NCI-H2081 (cell line): ENCODE measurements around the gene C2CD2.
"Not testable (repeated sequence)": the region's sequence is repeated elsewhere in the genome, so short reads cannot be mapped to it uniquely, and the experiment has no call there.

Experiments
- DNase-seq, 2 experiments: peaks; one replicate each; lab custom pipeline; 2025; lab: John Stamatoyannopoulos, UW

Gene C2CD2

DNA sequence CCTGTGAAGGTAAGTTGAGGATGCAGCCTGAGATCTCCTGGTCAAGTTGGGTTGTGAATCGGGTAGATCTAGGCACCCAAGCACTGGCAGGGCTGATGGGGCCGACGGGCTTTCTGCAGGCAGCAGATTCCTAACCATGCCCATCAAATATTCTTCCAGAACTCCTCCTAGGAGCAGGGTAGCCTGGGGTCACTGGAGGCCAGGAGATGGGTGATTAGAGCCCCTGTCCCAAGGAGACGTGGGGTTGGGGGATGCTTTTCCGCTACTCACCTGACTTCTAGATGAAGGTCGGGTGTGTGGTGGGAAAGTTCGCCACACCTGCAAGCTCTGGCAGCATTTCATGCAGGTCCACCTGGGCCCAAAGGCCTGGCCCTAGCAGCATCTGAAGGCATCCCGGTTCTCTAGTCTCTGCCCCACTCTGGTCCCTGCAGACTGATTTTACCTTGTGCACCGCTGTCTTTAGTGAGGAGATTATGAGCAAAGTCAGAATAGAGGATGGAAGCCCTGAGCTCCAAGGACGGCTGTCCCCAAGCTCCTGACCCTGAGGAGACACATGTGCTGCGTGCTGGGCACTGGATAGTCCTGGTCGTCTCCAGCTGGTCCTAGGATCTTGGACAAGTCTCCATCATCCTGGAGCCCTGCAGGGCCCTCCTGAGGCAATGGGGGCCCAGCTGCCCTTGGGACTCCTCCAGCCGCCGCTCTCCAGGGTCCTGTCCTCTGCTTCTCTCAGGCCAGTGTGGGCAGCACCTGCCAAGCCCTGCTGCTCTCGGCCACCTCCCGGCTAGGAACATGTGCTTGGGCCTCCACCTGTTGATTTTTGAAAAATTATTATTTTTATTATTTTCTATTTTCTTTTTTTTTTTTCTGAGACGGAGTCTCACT, 21.8 kb upstream of the C2CD2 start:
- DNase-seq = no peak

DNA sequence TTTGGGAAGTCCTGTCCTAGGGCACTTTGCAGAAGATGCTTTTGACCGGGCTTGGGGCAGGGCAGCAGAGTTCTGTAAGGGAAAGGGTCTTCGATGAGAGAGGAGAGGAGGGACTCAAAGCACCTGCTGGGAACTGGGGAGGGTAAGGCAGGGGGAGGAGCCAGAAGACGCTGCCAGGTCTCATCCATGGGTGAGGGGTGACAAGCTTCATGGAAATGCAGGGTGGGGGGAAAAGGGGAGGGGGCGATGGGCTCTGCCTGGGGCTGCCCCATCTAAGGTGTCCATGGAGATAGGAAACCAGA, 20.9 kb upstream of the C2CD2 start:
- no peak for DNase-seq

DNA sequence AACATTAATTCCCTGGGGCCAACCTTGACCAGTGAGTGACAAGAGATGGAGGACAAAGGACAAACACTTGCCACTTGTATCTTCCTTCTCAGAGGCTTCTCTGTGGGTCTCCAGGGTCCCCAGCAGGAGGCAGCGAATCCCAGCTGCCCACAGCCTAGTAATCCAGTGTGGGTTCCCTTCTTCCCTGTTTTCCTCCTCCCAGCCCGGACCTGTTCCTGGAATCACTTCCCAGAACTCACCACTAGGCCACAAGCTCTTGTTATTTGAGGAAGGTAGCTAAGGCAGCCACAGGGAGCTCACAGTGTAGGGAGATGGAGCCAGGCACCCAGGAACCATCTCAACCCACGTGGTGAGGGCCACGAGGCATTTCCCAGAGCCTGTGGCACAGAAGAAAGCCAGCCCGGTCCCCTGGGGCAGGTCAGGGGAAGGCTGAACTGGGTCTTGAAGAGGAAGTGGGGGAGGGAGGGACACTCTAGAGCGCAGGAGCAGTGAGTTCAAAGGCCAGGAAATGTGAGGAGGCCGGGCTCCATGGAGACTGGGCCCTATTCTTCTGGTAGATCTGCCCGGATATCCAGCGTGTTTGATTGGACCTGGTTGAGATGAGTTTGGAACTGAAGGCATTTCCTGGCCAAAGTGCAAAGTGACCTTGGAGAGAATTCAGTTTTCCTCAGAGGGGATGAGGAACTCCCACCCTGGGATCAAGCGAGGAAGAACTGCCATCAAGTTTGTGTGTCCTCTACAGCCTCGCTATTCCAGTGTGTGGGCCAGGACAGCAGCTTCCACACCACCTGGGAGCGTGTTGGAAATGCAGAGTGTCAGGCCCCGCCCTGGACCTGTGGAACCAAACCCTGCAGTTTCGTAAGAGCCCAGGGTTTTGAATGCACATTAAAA, 20.3 kb upstream of the C2CD2 start:
- no peak for DNase-seq

DNA sequence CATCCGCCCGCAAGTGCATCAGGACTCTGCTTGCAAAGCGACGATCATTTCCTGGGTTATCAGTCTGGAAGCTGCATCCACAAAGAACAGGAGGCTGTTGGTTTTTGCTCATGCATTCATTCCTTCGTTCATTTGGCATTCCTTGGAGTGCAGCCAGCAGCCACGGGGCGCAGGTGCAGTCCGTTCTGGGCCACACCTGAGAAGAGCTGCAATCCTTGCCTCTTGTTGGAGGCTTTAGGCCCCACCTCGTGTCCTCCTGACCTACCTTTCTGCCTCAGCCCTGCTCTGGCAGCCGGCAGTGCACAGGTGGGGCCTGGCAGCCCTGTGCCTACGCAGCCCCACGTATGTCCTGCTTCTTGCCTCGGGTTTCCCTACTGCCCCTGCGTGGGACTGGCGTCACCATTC, 19.6 kb upstream of the C2CD2 start:
- no peak for DNase-seq

DNA sequence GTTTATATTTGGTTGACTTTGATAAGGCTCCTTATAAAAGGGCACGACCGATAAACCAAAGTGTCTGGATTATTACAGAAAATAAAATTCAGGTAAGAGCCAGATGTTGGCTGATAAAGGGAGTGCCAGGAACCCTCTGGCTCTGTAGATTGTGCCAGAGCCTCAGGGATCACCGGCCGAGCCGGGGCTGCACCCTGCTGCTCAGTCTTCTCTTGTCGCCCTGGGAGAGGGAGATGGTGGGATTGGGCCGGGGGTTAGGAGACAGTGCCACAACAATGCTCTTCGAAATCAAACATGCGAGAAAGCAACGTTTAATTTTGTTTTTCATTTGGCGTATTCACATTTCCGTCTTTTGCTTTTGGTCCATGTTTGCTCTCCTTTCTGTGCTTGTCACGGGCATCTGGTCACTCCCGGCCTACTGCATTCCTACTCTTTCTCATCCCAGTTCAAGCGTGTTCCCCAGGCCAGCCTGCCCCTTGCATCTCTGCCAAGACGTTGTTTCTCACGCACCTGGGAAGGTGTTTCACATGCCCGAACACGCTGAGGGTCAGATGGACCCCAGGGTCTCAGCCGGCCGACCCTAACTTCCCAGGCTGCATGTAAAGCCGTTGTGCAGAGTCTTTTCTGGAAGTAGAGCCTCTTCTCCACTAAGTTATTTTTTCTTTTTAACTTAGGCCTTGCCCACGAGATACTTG, 18.8 kb upstream of the C2CD2 start:
- DNase-seq = no peak

DNA sequence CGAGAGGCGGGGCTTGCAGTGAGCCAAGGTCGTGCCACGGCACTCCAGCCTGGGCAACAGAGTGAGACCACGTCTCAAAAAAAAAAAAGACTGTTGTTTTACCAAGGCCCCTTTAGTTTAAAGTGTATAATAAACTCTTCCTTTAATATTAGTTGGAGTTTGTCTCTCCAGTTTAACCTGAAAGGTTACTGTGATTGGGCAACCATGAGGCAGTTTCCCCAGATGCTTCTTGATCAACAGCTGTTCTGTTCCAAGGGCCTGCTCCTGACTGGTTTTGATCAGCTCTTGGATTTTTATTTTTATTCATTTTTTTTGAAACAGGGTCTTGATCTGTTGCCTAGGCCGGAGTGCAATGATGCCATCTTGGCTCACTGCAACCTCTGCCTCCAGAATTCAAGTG, 18.1 kb upstream of the C2CD2 start:
- DNase-seq = no peak

DNA sequence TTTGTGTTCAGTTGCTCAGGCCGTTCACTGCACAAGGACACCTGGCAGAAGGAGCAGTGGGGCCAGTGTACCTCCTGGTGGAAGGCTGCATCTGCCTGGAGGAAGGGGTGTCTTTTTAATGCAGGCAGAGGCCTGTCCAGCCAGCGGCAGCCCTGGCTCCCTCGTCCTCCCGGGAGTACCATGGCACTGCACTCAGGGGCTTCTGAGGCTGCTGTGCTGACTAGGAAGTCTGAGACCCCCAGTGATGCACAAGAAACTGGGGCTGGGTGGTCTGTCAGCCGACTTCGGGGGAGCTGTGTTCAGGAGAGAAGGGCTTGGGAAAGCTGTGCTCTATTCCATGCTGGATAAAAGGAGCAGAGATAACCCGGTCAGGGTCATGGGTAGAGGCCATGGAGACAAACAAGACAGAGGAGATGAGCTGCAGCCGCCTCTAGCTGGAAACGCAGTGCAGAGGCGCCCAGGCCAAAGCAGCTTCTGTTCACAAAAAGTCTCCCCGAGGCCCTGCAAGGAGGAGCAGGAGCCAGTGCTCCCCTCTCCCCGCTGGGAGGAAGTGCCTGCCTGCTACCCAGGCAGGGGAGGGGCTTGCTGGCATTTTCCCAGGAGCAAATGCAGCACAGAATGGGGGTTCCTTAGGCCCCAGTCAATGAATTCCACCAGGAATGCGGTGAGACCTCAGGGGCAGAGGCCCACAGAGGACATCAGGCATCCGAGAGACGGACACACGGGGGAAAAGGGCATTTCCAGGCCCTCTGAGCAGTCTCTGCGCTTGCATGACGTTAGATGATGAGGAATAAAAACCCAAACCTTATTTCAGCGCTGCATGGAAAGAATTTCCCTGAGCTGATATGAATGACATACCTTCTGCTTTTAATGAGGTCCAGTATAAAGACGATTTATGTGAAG, 17.2 kb upstream of the C2CD2 start:
- DNase-seq = no peak

DNA sequence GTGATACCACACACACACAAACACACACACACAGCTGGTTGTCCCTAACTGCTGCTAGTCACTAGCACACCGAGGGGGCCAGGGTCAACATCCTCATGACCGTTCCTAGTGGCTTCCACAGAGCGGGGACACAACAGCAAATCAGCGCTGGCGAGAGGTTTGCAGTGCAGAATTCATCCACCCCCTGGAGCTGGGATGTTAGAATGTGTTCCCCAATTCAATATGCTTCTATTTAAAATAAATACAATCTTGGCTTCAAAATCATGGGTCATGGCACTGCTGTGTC, 16.2 kb upstream of the C2CD2 start:
- DNase-seq = no peak

DNA sequence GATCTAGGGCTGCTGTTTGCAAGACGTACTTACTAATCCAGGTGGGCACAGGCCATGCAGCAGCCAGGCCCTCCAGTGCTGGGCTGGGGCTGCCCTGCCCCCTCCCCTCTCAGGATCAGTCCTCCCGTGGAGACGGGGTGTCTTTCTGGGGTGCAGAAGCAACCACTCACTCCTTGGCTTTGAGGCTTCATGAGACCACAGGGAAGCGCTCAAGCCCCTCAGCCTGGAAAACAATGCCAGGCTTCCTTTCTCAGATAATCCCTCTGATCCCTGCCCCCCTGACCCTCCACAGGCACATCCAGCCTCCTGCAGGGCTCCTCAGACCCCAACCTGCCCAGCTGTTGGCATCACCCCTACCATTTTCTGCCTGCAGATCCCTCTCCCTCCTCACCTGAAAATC, 13.9 kb upstream of the C2CD2 start:
- no peak for DNase-seq

DNA sequence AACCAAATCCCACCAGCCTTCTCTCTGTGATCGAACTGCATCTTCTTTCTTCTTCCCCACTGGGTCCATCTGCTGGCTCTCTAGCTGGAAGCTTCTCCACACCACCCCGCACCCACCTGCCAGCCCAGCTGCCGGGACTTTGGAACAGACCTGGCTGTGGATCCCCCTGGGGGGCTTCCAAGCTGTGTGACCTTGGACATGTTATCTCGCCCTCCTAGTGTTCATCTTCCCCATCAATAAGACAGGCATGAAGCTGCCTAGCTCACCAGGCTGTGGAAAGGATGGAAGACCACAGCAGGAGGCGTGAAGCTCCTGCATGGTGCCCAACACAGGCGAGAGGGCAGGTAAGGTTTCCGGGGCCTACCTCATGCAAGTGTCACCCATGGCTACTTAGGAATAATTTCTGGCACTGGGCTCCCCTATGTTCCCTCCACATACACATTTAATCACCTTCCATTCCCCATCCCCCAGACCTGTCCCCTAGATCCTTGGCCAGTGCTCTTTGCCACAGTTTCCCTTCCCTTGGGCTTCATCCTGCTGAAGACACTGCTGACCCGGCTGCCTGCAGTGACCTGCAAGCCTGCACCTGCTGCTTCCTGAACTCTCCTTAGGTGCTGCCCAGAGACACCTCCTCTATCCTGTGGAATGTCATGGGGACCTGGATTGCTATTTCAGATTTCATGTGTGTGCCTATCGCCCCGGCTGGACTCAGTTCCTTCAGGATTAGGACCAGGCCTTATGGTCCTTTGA, 13.2 kb upstream of the C2CD2 start:
- DNase-seq = no peak

DNA sequence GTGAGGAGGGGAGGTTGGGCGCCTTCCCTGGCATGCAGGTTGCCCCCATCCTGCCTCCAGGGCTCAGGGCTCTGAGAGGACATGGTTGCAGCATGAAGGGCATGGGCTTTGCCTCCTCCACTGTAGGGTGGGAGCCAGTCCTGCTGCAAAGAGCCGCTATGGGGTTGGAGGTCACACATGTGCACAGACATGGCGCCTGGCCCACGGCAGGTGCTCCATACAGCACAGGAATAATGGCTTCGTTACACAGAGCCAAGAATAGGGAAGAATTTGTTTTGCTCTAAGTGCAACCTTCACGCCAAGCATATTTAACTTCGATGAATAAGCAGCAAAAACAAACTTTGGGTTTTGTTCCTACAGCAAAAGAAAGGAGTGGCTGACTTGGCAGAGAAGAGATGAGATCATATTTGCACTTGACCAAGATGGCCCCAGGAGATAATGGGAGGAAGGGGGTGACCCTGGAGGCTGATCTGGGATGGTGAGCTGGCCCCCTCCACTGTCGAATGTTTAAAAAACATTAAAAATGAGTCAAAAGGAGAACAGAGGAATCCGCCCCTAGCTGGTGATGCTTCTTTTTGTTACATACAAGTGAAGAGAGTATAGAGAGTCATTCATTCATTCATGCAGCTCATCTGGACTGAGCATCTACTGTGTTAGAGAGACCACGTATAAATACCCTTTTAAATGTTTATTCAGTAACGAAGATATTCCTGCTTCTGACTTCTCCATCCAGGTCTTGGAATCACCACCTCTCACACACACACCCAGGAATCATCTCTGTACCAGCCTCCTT, 12.4 kb upstream of the C2CD2 start:
- DNase-seq = no peak

DNA sequence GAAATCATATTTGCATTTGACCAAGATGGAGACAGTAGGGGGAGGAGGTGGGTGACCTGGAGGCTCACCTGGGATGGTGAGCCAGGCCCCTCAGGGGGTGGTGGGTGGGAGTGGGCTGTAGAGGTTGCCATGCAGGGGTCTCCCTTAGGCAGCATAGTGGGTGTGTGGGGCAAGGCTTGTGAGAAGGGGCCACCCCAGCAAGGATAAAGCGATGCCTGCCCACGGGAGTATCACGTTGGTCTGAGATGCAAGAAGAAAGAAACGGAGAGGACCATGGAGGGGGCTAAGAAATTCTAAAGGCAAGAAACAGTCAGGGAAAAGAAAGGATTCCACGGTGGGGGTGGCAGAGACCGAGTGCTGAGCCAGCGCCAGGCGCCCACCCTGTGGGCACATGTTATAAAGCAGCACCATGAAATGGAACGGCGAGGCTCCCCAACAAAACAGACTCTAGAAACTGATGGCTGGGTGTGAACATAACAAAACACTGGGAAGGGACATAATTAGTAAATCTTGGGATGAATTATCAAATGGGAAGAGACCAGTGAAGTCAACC, 11.7 kb upstream of the C2CD2 start:
- no peak for DNase-seq

DNA sequence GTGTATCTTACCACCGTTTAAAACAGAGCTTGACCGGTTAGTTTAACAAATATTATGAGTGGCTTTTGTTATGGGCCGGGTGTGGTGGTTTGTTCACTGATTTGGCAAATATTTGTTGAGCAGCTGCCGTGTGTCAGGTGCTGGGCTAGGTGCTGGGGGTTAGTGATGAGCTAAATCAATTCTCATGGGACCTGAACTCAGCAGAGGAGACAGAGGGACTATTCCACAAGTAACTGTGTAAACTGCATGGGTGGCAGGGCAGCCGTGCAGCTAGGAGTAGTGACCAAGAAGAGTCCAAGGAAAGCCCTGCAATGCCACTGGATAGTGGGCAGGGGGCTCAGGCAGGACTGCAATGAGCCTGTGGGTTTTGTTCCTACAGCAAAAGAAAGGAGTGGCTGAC, 11.2 kb upstream of the C2CD2 start:
- DNase-seq = peak in 1 of 2 experiments; percentile 7

DNA sequence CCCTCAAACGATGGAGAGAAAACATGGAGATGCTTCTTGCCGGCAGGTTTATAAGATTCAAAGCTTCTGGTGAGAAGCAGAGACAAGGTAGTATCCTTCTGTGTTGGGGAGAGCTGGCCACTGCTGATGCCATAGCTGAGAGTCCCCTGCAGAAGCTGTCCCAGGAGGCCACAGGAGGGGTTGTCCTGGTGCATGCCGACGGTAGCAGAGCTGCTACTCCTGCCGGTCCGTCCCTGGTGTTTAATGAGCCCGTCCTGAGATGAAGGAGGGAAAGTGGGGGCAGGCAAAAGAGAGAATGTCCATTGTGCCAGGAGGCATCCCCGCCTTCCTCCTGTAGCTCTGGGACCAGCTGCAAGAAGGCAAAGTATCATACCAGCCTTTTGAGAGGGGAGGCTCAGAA, 10.4 kb upstream of the C2CD2 start:
- DNase-seq = no peak

DNA sequence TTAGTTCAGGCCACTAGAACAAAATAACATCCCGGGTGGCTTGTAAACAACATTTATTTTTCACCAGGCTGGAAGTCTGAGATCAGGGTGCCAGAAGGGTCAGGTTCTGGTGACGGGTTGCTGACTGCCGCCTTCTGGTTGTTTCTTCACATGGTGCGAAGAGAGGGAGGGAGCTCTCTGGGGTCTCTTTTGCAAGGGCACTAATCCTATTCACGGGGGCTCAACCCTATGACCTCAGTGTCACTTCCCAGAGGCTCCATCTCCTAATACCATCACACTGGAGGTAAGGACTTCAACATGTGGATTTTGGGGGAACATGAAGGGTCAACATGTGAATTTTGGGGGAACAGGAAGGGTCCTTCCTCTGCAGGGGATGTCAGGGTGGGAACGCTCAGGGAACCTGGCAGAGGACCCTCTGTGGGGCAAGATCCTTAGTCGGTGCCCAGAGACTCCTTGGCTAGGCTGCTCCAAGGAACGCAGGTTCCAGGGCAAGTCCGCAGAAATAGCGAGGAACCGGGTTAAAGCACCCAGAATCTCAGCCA, 8.7 kb upstream of the C2CD2 start:
- no peak for DNase-seq

DNA sequence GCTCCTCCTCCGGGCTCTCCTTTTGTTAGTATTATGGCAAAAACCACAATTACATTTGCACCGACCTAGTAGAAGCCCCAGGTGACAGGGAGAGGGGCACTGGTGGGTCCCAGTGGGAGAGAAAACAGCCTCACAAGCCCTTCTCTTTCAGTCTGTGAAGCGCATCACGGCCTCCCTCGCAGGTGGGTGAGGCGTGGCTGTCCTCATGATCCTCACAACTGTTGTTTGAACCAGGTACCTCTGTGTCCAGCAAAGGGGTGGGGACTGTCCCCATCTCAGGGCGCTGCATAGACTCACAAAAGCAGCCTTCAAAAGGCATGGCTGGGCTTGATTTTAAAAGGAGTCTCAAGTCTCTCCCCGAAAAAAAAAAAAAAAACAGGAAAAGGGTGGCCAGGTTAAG, 7.9 kb upstream of the C2CD2 start:
- no peak for DNase-seq

DNA sequence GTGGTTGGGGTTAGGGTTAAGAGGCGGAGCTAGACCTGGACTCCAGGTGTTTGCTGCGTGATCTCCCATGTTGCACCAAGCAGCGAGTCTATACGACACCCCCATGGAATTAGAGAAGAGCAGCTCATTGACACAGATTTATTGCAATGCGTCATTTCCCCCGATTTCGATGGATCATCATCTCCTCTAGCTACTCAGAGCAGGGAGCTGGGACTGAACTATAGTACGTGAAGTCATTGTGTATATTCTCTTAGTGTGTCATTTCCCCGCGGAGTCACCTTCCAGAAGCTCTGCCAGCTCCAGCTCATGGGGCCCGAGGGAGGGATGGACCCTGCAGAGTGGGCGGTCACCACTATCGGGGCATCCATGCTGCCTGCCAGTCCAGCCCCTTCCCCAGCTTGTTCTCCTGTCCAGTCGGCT, 7.5 kb upstream of the C2CD2 start:
- no peak for DNase-seq

DNA sequence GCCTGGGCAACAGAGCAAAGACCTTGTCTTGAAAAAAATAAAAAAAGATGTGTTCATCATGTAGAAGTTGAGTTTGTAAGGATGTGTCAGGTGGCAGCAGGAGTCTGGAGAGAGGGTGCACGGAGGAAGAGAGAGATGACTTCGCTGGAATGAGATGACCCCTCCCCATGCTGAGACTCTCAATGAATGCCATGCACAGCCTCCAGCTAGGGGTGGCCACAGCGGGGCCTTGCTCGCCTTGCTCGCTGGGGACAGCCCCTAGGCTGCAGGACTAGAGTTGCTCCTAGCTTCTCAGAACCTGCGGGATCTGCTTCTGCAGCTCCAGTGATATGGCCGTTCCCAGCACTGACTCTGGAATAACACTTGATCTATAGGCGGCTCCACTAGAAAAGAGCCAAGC, 6.6 kb upstream of the C2CD2 start:
- DNase-seq = no peak

DNA sequence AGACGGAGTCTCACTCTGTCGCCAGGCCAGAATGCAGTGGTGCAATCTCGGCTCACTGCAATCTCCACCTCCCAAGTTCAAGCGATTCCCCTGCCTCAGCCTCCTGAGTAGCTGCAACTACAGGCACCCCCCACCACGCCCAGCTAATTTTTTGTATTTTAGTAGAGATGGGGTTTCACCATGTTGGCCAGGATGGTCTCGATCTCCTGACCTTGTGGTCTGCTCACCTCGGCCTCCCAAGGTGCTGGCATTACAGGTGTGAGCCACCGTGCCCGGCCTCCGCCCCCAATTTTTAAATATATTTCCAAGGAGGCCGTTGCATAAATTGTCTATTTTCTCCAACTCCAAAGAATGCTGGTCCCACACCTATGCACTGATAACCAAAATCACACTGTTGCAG, 5.9 kb upstream of the C2CD2 start:
- DNase-seq = not testable (repeated sequence)
